Endodermal cell (in vitro differentiated cells): ENCODE measurements around the gene ST3GAL4. TPM values are rescaled to one million over a fixed set of nuclear protein-coding genes. Genes with fewer than 3 reads are reported as not detected.

Experiments used
- DNase-seq: peaks from one replicate; pipeline ENCODE4 v3.0.0-alpha.2; 2017
- H3K27ac ChIP-seq: 2 replicates; pipeline ENCODE4 v1.5.1; 2013; ENCODE audit warnings: mild to moderate bottlenecking, low read depth, low read length, moderate library complexity
- H3K27me3 ChIP-seq: 2 replicates; pipeline ENCODE4 v1.6.1; 2013; ENCODE audit warnings: mild to moderate bottlenecking, low read length, moderate library complexity; ENCODE audit not compliant: insufficient read depth, control insufficient read depth, poor library complexity, severe bottlenecking
- H3K36me3 ChIP-seq: 2 replicates; pipeline ENCODE4 v1.7.0; 2013; ENCODE audit warnings: mild to moderate bottlenecking, low read length, moderate library complexity; ENCODE audit not compliant: control insufficient read depth, insufficient read depth
- H3K4me1 ChIP-seq: one replicate; pipeline ENCODE4 v1.7.0; 2013; ENCODE audit warnings: low read length; ENCODE audit not compliant: control insufficient read depth, insufficient read depth
- H3K4me3 ChIP-seq: 2 replicates; pipeline ENCODE4 v1.5.1; 2013; ENCODE audit warnings: mild to moderate bottlenecking, low read length, moderate library complexity
- H3K9ac ChIP-seq: 2 replicates; pipeline ENCODE4 v1.6.1; 2013; ENCODE audit warnings: mild to moderate bottlenecking, low read length, moderate library complexity; ENCODE audit not compliant: poor library complexity, severe bottlenecking; ENCODE audit errors: extremely low read depth
- H3K9me3 ChIP-seq: 2 replicates; pipeline ENCODE4 v1.6.1; 2013; ENCODE audit warnings: mild to moderate bottlenecking, low read length, moderate library complexity; ENCODE audit not compliant: control insufficient read depth
- H3K27ac Mint-ChIP-seq: 2 replicates; pipeline ENCODE4 v1.8.0; 2020; ENCODE audit warnings: mixed read lengths
- H3K27me3 Mint-ChIP-seq: 2 replicates; pipeline ENCODE4 v1.8.0; 2021; ENCODE audit warnings: mild to moderate bottlenecking, mixed read lengths; ENCODE audit not compliant: insufficient read depth
- H3K36me3 Mint-ChIP-seq: 2 replicates; pipeline ENCODE4 v1.8.0; 2020; ENCODE audit warnings: low read depth, mixed read lengths
- H3K4me1 Mint-ChIP-seq: 2 replicates; pipeline ENCODE4 v1.8.0; 2020; ENCODE audit warnings: mixed read lengths
- H3K4me3 Mint-ChIP-seq: 2 replicates; pipeline ENCODE4 v1.8.0; 2020; ENCODE audit warnings: mild to moderate bottlenecking, moderate library complexity, mixed read lengths
- H3K9me3 Mint-ChIP-seq: 2 replicates; pipeline ENCODE4 v1.8.0; 2020; ENCODE audit warnings: mild to moderate bottlenecking, mixed read lengths
- CTCF ChIP-seq: fragments of 200-600 bp; sonication (generic); conservative IDR thresholded peaks from 2 replicates; pipeline ENCODE4 v1.5.0; 2021; ENCODE audit warnings: antibody characterized with exemption, mild to moderate bottlenecking
- WGBS, 2 experiments: methylation state at CpG; one replicate each; pipeline versions ENCODE4 v1.1.5 to v1.1.7; 2013; ENCODE audit warnings: missing lambda C conversion rate in 2 of 2, mixed read lengths in 1 of 2; ENCODE audit not compliant: insufficient coverage in 1 of 2, insufficient read length in 1 of 2; 5-methylcytosine and 5-hydroxymethylcytosine counted together
- total RNA-seq, 2 donors: library from RNA; stranded (reverse); fragmentation: NEBNext Ultra II Directional in 1 of 2; extraction: Animal tissue kit (Norgen Biotek cat#: 25700) in 1 of 2; gene quantifications; 2 replicates in 1 of 2; 3 replicates in 1 of 2; pipeline ENCODE4 v1.2.1, GENCODE V29; 2021

ST3GAL4 gene
- total RNA-seq, 2 donors from 2014 or later, result 16.5 to 21.5 TPM

GRCh38 chr11:126339073-126339862, 16.2 kb upstream of the ST3GAL4 start:
- 90 to 93% methylated on average over 8 to 15 of the region's 15 CpGs for WGBS, 2 experiments
- H3K9me3 ChIP-seq, result no peaks in the 10 kb centered on the region
- no peak for TF ChIP-seq CTCF
- H3K4me3 ChIP-seq, result no peak overlapping the region
- H3K27ac ChIP-seq, result no peak overlapping the region
- H3K4me3 Mint-ChIP-seq, result no peak overlapping the region
- peaks cover 3% of the 10 kb centered on the region for H3K36me3 ChIP-seq
- H3K4me1 ChIP-seq, result no peaks in the 10 kb centered on the region
- H3K9me3 Mint-ChIP-seq, result no peaks in the 10 kb centered on the region
- H3K27ac Mint-ChIP-seq, result no peak overlapping the region
- no peak for DNase-seq
- no peaks in the 10 kb centered on the region for H3K27me3 ChIP-seq
- no peak overlapping the region for H3K9ac ChIP-seq
- no peaks in the 10 kb centered on the region for H3K27me3 Mint-ChIP-seq
- H3K36me3 Mint-ChIP-seq, result peaks cover 39% of the 10 kb centered on the region
- peaks cover 9% of the 10 kb centered on the region for H3K4me1 Mint-ChIP-seq

- Histone ChIP-seq H3K36me3 (peaks cover 3% of the 10 kb centered on the region), H3K27ac (no peak overlapping the region), H3K4me1 (peaks cover 5% of the 10 kb centered on the region), H3K4me3 (no peak overlapping the region), H3K27me3 (no peaks in the 10 kb centered on the region), H3K9ac (no peak overlapping the region), H3K9me3 (no peaks in the 10 kb centered on the region)
- DNase-seq, result no peak
- Mint-ChIP-seq H3K9me3 (no peaks in the 10 kb centered on the region), H3K27ac (no peak overlapping the region), H3K27me3 (no peaks in the 10 kb centered on the region), H3K4me1 (peaks cover 15% of the 10 kb centered on the region), H3K4me3 (no peak overlapping the region), H3K36me3 (peaks cover 34% of the 10 kb centered on the region)
- 87% methylated on average over 8 to 11 of the region's 11 CpGs for WGBS, 2 experiments
- TF ChIP-seq CTCF, result no peak
These were observed 15.5 kb upstream of the ST3GAL4 start for GRCh38 chr11:126339863-126340434.

- Mint-ChIP-seq H3K27ac (no peak overlapping the region), H3K4me1 (peaks cover 27% of the 10 kb centered on the region), H3K36me3 (peaks cover 27% of the 10 kb centered on the region), H3K9me3 (no peaks in the 10 kb centered on the region), H3K4me3 (no peak overlapping the region), H3K27me3 (no peaks in the 10 kb centered on the region)
- no peak for DNase-seq
- Histone ChIP-seq H3K27ac (no peak overlapping the region), H3K27me3 (no peaks in the 10 kb centered on the region), H3K9ac (no peak overlapping the region), H3K4me1 (peaks cover 16% of the 10 kb centered on the region), H3K36me3 (peaks cover 3% of the 10 kb centered on the region), H3K9me3 (no peaks in the 10 kb centered on the region), H3K4me3 (no peak overlapping the region)
- TF ChIP-seq CTCF, result no peak
- 81 to 90% methylated on average over 6 to 7 of the region's 7 CpGs for WGBS, 2 experiments
These were observed 14.4 kb upstream of the ST3GAL4 start for GRCh38 chr11:126340960-126341606.
